Lower leg skin (tissue), 3 donors: ENCODE data around the gene NRGN.

ENCODE experiments used
- CTCF ChIP-seq, 3 donors: fragments of 450-650 bp; IDR thresholded peaks; one replicate each; pipeline ENCODE4 v1.5.1; 2016; ENCODE audit warnings: antibody characterized with exemption in 3 of 3, mild to moderate bottlenecking in 3 of 3, moderate library complexity in 2 of 3
- POLR2A ChIP-seq, 2 donors: fragments of 450-650 bp; IDR thresholded peaks; one replicate each; pipeline ENCODE4 v1.6.1; 2016 to 2017; ENCODE audit warnings: antibody characterized with exemption in 2 of 2, mild to moderate bottlenecking in 1 of 2, moderate library complexity in 1 of 2

DNA sequence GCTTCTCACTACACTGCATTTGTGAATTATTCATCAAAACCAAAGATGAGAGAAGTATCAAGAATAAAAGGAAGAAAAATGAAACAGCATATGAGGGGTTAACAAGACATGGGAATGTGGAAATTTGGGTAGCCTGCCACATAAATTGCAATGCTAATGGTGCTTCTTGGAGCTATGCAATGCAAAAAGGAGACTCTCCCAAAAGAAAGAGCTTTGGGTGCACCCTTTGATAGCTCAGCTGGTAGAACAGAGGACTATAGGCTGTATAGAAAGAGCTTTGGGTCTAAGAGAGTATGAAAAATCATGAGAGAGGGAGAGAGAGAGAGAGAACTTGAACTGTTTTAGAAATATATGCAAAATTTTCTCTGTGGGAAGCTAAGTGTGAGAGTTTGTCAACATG, 39.7 kb upstream of the NRGN start:
- no peak for TF ChIP-seq CTCF (IDR thresholded peaks at IDR 0.05)
- TF ChIP-seq POLR2A (IDR thresholded peaks at IDR 0.05), result no peak
